Type B pancreatic cell (in vitro differentiated cells): ENCODE data around the gene ZNF609. TPM values are rescaled to one million over a fixed set of nuclear protein-coding genes. Genes with fewer than 3 reads are reported as not detected.

Source experiments
- DNase-seq: peaks from one replicate; pipeline ENCODE4 v3.0.0; 2021; ENCODE audit warnings: mixed read lengths; ENCODE audit not compliant: unreplicated experiment; ENCODE audit errors: extremely low spot score
- H3K27ac Mint-ChIP-seq: 2 replicates; pipeline ENCODE4 v1.8.0; 2021; ENCODE audit warnings: mild to moderate bottlenecking, mixed read lengths
- H3K27me3 Mint-ChIP-seq: 2 replicates; pipeline ENCODE4 v1.8.0; 2021; ENCODE audit warnings: mixed read lengths
- H3K36me3 Mint-ChIP-seq: 2 replicates; pipeline ENCODE4 v1.8.0; 2021; ENCODE audit warnings: mixed read lengths
- H3K4me1 Mint-ChIP-seq: one replicate; pipeline ENCODE4 v1.8.0; 2021; ENCODE audit warnings: mixed read lengths; ENCODE audit not compliant: unreplicated experiment
- H3K4me3 Mint-ChIP-seq: 2 replicates; pipeline ENCODE4 v1.8.0; 2021; ENCODE audit warnings: mild to moderate bottlenecking, mixed read lengths
- H3K9me3 Mint-ChIP-seq: 2 replicates; pipeline ENCODE4 v1.8.0; 2021; ENCODE audit warnings: mixed read lengths
- CTCF ChIP-seq: fragments of 200-600 bp; sonication (generic); conservative IDR thresholded peaks from 2 replicates; pipeline ENCODE4 v1.5.0; 2021; ENCODE audit warnings: antibody characterized with exemption, mild to moderate bottlenecking
- total RNA-seq: library from RNA; stranded (reverse); gene quantifications from 2 replicates; pipeline ENCODE4 v1.2.1, GENCODE V29; 2021; ENCODE audit warnings: low replicate concordance

The ZNF609 gene
- total RNA-seq, 1 donor from 2014 or later, result 53.1 TPM

GRCh38 chr15:64568765-64569164, 108.4 kb downstream of the ZNF609 start:
- H3K27me3 Mint-ChIP-seq, result no peaks in the 10 kb centered on the region
- H3K27ac Mint-ChIP-seq, result peak overlapping the region; percentile 64
- peaks cover 20% of the 10 kb centered on the region for H3K36me3 Mint-ChIP-seq
- no peak overlapping the region for H3K4me3 Mint-ChIP-seq
- H3K9me3 Mint-ChIP-seq, result no peaks in the 10 kb centered on the region
- no peak for TF ChIP-seq CTCF
- DNase-seq, result no peak
- H3K4me1 Mint-ChIP-seq, result peaks cover 38% of the 10 kb centered on the region

GRCh38 chr15:64571857-64572291, 111.5 kb downstream of the ZNF609 start:
- Mint-ChIP-seq H3K27ac (peak overlapping the region; percentile 77), H3K36me3 (peaks cover 10% of the 10 kb centered on the region), H3K4me3 (no peak overlapping the region), H3K4me1 (peaks cover 45% of the 10 kb centered on the region), H3K27me3 (no peaks in the 10 kb centered on the region), H3K9me3 (no peaks in the 10 kb centered on the region)
- TF ChIP-seq CTCF, result no peak
- no peak for DNase-seq

- no peak for DNase-seq
- H3K36me3 Mint-ChIP-seq, result peaks cover 9% of the 10 kb centered on the region
- no peak for TF ChIP-seq CTCF
- H3K4me1 Mint-ChIP-seq, result peaks cover 44% of the 10 kb centered on the region
- no peaks in the 10 kb centered on the region for H3K9me3 Mint-ChIP-seq
- H3K27me3 Mint-ChIP-seq, result no peaks in the 10 kb centered on the region
- no peak overlapping the region for H3K4me3 Mint-ChIP-seq
- no peak overlapping the region for H3K27ac Mint-ChIP-seq
Observed at GRCh38 chr15:64572856-64573255, 112.5 kb downstream of the ZNF609 start.

- Mint-ChIP-seq H3K27ac (peak overlapping the region; percentile 92), H3K9me3 (no peaks in the 10 kb centered on the region), H3K4me3 (peak overlapping the region; percentile 15), H3K27me3 (no peaks in the 10 kb centered on the region), H3K36me3 (peaks cover 4% of the 10 kb centered on the region), H3K4me1 (peaks cover 30% of the 10 kb centered on the region)
- DNase-seq, result no peak
- no peak for TF ChIP-seq CTCF
Observed at GRCh38 chr15:64574301-64575017, 114.1 kb downstream of the ZNF609 start.

GRCh38 chr15:64580696-64581407, 120.5 kb downstream of the ZNF609 start:
- no peak for TF ChIP-seq CTCF
- H3K9me3 Mint-ChIP-seq, result peaks cover 15% of the 10 kb centered on the region
- no peak overlapping the region for H3K27ac Mint-ChIP-seq
- no peaks in the 10 kb centered on the region for H3K27me3 Mint-ChIP-seq
- H3K4me1 Mint-ChIP-seq, result peaks cover 4% of the 10 kb centered on the region
- no peak overlapping the region for H3K4me3 Mint-ChIP-seq
- no peak for DNase-seq
- peaks cover 28% of the 10 kb centered on the region for H3K36me3 Mint-ChIP-seq
